Transverse colon (tissue), 3 donors: Measurements from ENCODE around the gene SMG9.
"Not testable (repeated sequence)": the region's sequence is repeated elsewhere in the genome, so short reads cannot be mapped to it uniquely, and the experiment has no call there.

Experiments used
- EP300 ChIP-seq: sonication (generic); formaldehyde crosslinking; IDR thresholded peaks from one replicate; pipeline ENCODE4 v1.6.1; 2017; ENCODE audit warnings: antibody characterized with exemption, low read depth
- POLR2A ChIP-seq: fragments of 450-650 bp; IDR thresholded peaks from one replicate; pipeline ENCODE4 v1.6.1; 2016; ENCODE audit warnings: antibody characterized with exemption, mild to moderate bottlenecking, moderate library complexity
- TF ChIP-seq, protein P1 (sequence below), 5 experiments: fragments of 200-600 bp in 3 of 5; fragments of 450-650 bp in 2 of 5; sonication (generic) in 3 of 5; IDR thresholded peaks; 1 replicate in 2 of 5; 2 replicates in 3 of 5; pipeline ENCODE4 v1.5.1; 2016 to 2017; ENCODE audit warnings: antibody characterized with exemption in 5 of 5, inconsistent platforms in 3 of 5, mild to moderate bottlenecking in 2 of 5, moderate library complexity in 1 of 5

DNA sequence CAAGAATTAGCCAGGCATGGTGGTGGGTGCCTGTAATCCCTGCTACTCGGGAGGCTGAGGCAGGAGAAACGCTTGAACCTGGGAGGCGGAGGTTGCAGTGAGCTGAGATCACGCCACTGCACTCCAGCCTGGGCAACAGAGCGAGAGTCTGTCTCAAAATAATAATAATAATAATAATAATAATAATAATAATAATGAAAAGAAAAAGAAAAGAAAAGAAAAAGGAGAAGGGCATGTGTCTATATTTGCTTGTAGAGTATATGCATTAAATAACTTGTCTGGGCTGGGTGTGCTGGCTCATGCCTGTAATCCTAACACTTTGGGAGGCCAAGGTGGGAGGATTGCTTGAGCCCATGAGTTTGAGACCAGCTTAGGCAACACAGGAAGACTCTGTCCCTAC, 72.5 kb downstream of the SMG9 start:
- TF ChIP-seq, protein P1, sequence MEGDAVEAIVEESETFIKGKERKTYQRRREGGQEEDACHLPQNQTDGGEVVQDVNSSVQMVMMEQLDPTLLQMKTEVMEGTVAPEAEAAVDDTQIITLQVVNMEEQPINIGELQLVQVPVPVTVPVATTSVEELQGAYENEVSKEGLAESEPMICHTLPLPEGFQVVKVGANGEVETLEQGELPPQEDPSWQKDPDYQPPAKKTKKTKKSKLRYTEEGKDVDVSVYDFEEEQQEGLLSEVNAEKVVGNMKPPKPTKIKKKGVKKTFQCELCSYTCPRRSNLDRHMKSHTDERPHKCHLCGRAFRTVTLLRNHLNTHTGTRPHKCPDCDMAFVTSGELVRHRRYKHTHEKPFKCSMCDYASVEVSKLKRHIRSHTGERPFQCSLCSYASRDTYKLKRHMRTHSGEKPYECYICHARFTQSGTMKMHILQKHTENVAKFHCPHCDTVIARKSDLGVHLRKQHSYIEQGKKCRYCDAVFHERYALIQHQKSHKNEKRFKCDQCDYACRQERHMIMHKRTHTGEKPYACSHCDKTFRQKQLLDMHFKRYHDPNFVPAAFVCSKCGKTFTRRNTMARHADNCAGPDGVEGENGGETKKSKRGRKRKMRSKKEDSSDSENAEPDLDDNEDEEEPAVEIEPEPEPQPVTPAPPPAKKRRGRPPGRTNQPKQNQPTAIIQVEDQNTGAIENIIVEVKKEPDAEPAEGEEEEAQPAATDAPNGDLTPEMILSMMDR (IDR thresholded peaks at IDR 0.05) = not testable (repeated sequence)
- TF ChIP-seq POLR2A, EP300: not testable (repeated sequence)
